HG03064 (cell line): ENCODE measurements around the gene SPATA6.
"Not testable (repeated sequence)": the region's sequence is repeated elsewhere in the genome, so short reads cannot be mapped to it uniquely, and the experiment has no call there.

Experiments used
- ATAC-seq: cut with Tn5 transposase; IDR thresholded peaks from one replicate; pipeline ENCODE4 v1.9.1; 2021; ENCODE audit warnings: low read depth; ENCODE audit not compliant: unreplicated experiment

The SPATA6 gene

GRCh38 chr1:48371598-48371997 is 100.4 kb downstream of the SPATA6 start:
- ATAC-seq: no peak

- no peak for ATAC-seq
Measured at GRCh38 chr1:48362901-48363300, 109.1 kb downstream of the SPATA6 start.

GRCh38 chr1:48356901-48357300 is 115.1 kb downstream of the SPATA6 start:
- no peak for ATAC-seq

- ATAC-seq: no peak
Measured at GRCh38 chr1:48344373-48344772, 127.6 kb downstream of the SPATA6 start.

- ATAC-seq: no peak
Measured at GRCh38 chr1:48341221-48341620, 130.8 kb downstream of the SPATA6 start.

GRCh38 chr1:48338257-48338656 is 133.7 kb downstream of the SPATA6 start:
- ATAC-seq: no peak

GRCh38 chr1:48333316-48333715 is 138.7 kb downstream of the SPATA6 start:
- no peak for ATAC-seq

- no peak for ATAC-seq
Measured at GRCh38 chr1:48332115-48332514, 139.9 kb downstream of the SPATA6 start.

GRCh38 chr1:48329905-48330304 is 142.1 kb downstream of the SPATA6 start:
- ATAC-seq: no peak

GRCh38 chr1:48329486-48329885 is 142.5 kb downstream of the SPATA6 start:
- ATAC-seq: no peak

- ATAC-seq: not testable (repeated sequence)
Measured at GRCh38 chr1:48311829-48312228, 160.2 kb downstream of the SPATA6 start.

- no peak for ATAC-seq
Measured at GRCh38 chr1:48309564-48310082, 162.4 kb downstream of the SPATA6 start.

GRCh38 chr1:48302652-48303051 is 169.4 kb downstream of the SPATA6 start:
- ATAC-seq: no peak

GRCh38 chr1:48294656-48295055 is 177.3 kb downstream of the SPATA6 start:
- ATAC-seq: no peak

- ATAC-seq: not testable (repeated sequence)
Measured at GRCh38 chr1:48294094-48294493, 177.9 kb downstream of the SPATA6 start.

- ATAC-seq: no peak
Measured at GRCh38 chr1:48292706-48293105, 179.3 kb downstream of the SPATA6 start.

GRCh38 chr1:48291421-48291820 is 180.6 kb downstream of the SPATA6 start:
- no peak for ATAC-seq

- no peak for ATAC-seq
Measured at GRCh38 chr1:48285525-48285924, 186.5 kb downstream of the SPATA6 start.

- ATAC-seq: not testable (repeated sequence)
Measured at GRCh38 chr1:48284696-48285420, 187.1 kb downstream of the SPATA6 start.

- not testable (repeated sequence) for ATAC-seq
Measured at GRCh38 chr1:48282329-48282728, 189.7 kb downstream of the SPATA6 start.

GRCh38 chr1:48277437-48277836 is 194.6 kb downstream of the SPATA6 start:
- ATAC-seq: not testable (repeated sequence)

- no peak for ATAC-seq
Measured at GRCh38 chr1:48266576-48266975, 205.4 kb downstream of the SPATA6 start.
